Measurements from ENCODE around the gene RCBTB1. TPM values are rescaled to one million over a fixed set of nuclear protein-coding genes. Genes with fewer than 3 reads are reported as not detected.
"Not testable (repeated sequence)": the region's sequence is repeated elsewhere in the genome, so short reads cannot be mapped to it uniquely, and the experiment has no call there.

RCBTB1 gene
- total RNA-seq, 3 donors from 2014 or later = 11.6 to 14.0 (median 11.9) TPM

DNA sequence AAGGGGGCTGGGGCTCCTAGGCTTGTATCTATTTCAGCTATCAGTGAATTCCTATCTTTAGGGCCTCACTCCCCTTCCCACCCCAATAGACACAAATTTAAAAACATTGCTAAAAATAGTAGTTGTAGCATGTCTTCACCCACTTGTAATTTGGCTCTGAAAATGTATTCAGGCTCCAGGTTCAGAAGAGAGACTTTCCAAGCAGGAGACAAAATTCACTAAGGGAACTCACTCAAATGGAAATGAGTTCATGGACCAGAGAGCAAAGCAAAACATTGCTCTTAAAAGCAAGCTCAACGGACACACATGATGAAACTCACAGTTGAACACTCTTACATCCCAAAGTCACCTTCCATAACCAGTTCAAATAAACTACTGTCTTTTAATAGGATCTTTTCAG lies 52.8 kb downstream of the RCBTB1 start:
- H3K4me3 Mint-ChIP-seq = no peak overlapping the region
- peaks cover 6% of the 10 kb centered on the region for H3K4me1 Mint-ChIP-seq (ENCODE audit: low read depth)
- DNase-seq (no peak), ATAC-seq (no peak)
- H3K9me3 Mint-ChIP-seq = no peaks in the 10 kb centered on the region
- peaks cover 36% of the 10 kb centered on the region for H3K36me3 Mint-ChIP-seq (ENCODE audit: insufficient read depth)
- no peaks in the 10 kb centered on the region for H3K27me3 Mint-ChIP-seq (ENCODE audit: low read depth)

DNA sequence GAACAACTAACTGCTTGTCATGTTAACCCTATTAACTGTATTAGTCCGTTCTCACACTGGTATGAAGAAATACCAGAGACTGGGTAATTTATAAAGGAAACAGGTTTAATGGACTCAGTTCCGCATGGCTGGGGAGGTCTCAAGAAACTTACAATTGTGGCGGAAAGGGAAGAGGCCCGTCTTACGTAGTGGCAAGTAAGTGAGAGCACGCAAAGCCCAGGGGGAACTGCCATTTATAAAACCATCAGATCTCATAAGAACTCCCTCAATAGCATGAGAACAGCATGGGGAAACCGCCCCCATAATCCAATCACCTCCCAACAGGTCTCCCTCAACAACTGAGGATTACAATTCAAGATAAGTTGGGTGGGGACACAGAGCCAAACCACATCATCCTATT lies 54.9 kb downstream of the RCBTB1 start:
- H3K27me3 Mint-ChIP-seq (ENCODE audit: low read depth) = no peaks in the 10 kb centered on the region
- H3K36me3 Mint-ChIP-seq (ENCODE audit: insufficient read depth) = peaks cover 40% of the 10 kb centered on the region
- H3K4me3 Mint-ChIP-seq = no peak overlapping the region
- ATAC-seq (no peak), DNase-seq (no peak)
- no peaks in the 10 kb centered on the region for H3K9me3 Mint-ChIP-seq
- peaks cover 6% of the 10 kb centered on the region for H3K4me1 Mint-ChIP-seq (ENCODE audit: low read depth)

DNA sequence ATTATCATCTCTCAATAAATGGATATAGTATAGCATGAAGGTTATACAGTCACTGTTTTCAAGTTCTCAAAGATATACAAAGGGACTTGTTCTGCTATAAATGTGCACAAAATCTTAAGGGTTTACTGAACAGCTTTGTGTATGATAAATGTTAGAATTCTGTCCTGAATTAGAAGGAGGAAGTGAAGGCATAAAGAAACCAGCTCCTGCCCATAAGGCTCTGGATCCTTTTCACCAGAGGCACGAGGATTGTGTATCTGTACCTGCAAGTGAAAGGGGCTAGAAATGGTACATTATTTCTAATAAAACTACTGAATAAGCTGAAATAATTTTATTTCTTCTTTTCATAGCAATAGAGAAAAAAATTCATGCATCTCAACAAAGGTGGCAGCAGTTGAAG lies 57.2 kb downstream of the RCBTB1 start:
- Mint-ChIP-seq H3K4me1 (ENCODE audit: low read depth) (peaks cover 12% of the 10 kb centered on the region), H3K9me3 (no peaks in the 10 kb centered on the region), H3K36me3 (ENCODE audit: insufficient read depth) (peaks cover 31% of the 10 kb centered on the region), H3K27me3 (ENCODE audit: low read depth) (no peaks in the 10 kb centered on the region), H3K4me3 (no peak overlapping the region)
- no peak for ATAC-seq
- no peak for DNase-seq

DNA sequence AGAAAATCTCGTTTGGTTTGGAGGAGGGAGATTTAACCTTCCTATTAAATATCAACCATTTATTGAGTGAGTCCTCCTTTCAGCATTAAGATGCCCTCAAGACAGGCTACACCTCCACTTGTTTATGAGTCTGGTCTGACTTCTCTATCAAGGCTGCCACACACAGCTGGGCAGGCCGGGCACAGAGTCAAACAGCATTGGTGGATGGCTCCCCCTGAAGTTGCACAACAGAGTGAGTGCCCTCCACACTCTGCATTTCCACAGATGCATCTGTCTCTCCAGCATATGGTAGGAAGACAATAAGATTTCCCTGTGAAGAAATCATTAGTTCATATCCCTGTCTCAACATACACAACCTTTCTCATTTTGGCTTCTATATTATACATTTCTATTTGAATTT lies 58.2 kb downstream of the RCBTB1 start:
- no peaks in the 10 kb centered on the region for H3K9me3 Mint-ChIP-seq
- ATAC-seq (no peak), DNase-seq (no peak)
- no peak overlapping the region for H3K4me3 Mint-ChIP-seq
- no peaks in the 10 kb centered on the region for H3K27me3 Mint-ChIP-seq (ENCODE audit: low read depth)
- H3K36me3 Mint-ChIP-seq (ENCODE audit: insufficient read depth) = peaks cover 29% of the 10 kb centered on the region
- peaks cover 8% of the 10 kb centered on the region for H3K4me1 Mint-ChIP-seq (ENCODE audit: low read depth)

DNA sequence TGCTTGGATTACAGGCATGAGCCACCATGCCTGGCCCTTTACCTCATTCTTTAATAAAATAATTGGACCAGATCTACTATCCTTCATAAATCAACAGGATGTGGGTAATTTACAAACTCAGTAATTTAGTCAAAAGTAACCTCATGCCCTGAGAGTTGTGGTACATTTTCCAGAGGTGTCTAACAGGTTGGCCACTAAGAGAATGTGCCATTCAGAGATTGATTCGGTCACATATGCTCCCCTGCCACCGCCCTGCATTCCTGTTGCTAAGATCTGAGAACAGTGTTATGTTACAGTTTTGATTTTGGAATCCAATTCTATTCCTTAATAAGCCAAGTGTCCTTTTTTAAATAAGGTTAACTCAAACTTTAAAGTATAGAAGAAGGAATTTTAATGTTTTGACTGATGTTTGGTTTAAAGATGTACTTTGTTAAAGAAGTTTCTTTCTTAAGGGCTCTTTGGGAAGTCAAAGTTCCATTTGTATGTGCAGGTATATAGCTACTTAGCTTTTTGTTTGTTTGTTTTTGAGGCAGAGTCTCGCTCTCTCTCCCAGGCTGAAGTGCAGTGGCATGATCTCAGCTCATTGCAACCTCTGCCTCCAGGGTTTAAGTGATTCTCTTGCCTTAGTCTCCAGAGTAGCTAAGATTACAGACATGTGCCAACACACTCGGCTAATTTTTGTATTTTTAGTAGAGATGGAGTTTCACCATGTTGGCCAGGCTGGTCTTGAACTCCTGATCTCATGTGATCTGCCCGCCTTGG lies 60.4 kb downstream of the RCBTB1 start:
- no peaks in the 10 kb centered on the region for H3K27me3 Mint-ChIP-seq (ENCODE audit: low read depth)
- peaks cover 6% of the 10 kb centered on the region for H3K4me1 Mint-ChIP-seq (ENCODE audit: low read depth)
- ATAC-seq (no peak), DNase-seq (no peak)
- H3K9me3 Mint-ChIP-seq = no peaks in the 10 kb centered on the region
- H3K4me3 Mint-ChIP-seq = no peak overlapping the region
- H3K36me3 Mint-ChIP-seq (ENCODE audit: insufficient read depth) = peaks cover 29% of the 10 kb centered on the region

DNA sequence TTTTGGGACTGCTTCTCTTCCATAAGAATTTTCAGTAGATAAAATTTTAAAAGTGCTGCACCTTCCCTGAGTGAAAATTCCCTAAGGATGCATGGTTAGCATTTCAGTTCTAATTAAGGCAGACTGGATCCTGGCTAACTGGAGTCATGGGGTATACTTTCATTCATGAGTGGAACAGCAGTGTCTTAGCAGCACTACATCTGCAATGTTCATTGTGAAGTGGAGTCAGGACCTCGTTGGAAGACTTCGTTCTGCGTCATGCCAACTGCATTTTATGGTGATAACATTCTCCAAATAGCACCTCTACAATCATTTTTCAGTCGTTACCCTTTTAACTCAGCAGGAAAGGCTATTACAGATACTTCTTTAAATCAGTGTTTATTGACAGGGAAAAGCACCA lies 64.1 kb downstream of the RCBTB1 start:
- no peak for DNase-seq
- H3K4me1 Mint-ChIP-seq (ENCODE audit: low read depth) = peaks cover 6% of the 10 kb centered on the region
- H3K36me3 Mint-ChIP-seq (ENCODE audit: insufficient read depth) = peaks cover 30% of the 10 kb centered on the region
- ATAC-seq = no peak
- H3K27me3 Mint-ChIP-seq (ENCODE audit: low read depth) = no peaks in the 10 kb centered on the region
- no peaks in the 10 kb centered on the region for H3K9me3 Mint-ChIP-seq
- no peak overlapping the region for H3K4me3 Mint-ChIP-seq

DNA sequence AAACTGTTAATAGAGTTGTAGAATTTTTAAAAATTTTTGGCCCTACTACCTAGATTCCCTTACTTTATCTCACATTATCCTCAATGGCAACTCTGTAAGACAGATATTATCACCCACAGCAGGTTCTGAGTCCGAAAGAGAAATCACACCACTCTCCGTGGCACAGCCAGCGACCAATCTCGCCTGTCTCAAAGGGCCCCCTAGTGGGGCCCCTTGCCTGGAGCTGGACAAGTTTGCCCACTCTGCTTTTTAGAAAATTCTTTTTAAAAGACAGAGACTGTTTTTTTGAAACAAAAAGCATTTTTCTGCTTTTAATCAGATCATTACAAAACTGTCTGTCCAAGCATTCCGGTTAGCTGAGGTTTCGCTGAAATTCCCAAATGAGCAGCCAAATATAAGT lies 67.9 kb downstream of the RCBTB1 start:
- Mint-ChIP-seq H3K27me3 (ENCODE audit: low read depth) (no peaks in the 10 kb centered on the region), H3K4me3 (no peak overlapping the region)
- ATAC-seq = no peak

DNA sequence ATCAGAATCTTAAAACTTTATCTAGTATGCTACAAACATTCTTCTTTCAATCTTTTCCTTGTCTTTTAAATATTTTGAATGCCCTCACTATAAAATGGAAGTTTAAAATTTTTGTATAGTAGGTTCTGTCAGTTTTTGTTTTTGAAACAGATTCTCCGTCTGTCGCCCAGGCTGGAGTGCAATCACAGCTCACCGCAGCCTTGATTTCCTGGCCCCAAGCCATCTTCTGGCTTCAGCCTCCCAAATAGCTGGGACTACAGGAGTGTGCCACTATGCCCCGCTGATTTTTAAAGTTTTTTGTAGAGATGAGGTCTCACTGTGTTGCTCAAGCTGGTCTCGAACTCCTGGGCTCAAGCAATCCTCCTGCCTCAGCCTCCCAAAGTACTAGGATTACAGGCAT lies 68.9 kb downstream of the RCBTB1 start:
- Mint-ChIP-seq H3K4me1 (ENCODE audit: low read depth) (peaks cover 2% of the 10 kb centered on the region), H3K9me3 (no peaks in the 10 kb centered on the region), H3K27me3 (ENCODE audit: low read depth) (no peaks in the 10 kb centered on the region), H3K4me3 (no peak overlapping the region), H3K36me3 (ENCODE audit: insufficient read depth) (peaks cover 41% of the 10 kb centered on the region)
- ATAC-seq = no peak
- no peak for DNase-seq

More for the DNA sequence above, 67.9 kb downstream of the RCBTB1 start:
- Mint-ChIP-seq H3K4me1 (ENCODE audit: low read depth) (no peaks in the 10 kb centered on the region), H3K9me3 (no peaks in the 10 kb centered on the region), H3K36me3 (ENCODE audit: insufficient read depth) (peaks cover 43% of the 10 kb centered on the region)
- no peak for DNase-seq

DNA sequence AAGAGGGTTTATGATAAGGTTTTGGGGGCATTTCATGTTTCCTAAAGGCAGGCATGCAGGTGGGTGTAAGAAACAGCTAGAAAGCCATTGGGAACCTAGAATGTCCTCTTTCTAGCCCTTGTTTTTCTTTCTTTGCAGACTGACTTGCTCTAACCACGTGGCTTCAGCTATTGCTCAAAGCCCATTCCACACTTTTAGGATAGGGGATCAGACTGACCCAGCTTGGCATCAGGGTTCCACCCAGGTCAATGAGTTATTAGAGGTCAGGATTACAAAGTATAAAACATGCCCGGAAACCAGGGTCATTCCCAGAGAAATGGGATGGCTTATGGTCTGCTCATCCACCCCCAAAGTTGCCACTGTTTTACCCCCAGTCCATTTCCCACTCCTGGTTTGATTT lies 72.8 kb downstream of the RCBTB1 start:
- Mint-ChIP-seq H3K36me3 (ENCODE audit: insufficient read depth) (peaks cover 38% of the 10 kb centered on the region), H3K27me3 (ENCODE audit: low read depth) (no peaks in the 10 kb centered on the region)

DNA sequence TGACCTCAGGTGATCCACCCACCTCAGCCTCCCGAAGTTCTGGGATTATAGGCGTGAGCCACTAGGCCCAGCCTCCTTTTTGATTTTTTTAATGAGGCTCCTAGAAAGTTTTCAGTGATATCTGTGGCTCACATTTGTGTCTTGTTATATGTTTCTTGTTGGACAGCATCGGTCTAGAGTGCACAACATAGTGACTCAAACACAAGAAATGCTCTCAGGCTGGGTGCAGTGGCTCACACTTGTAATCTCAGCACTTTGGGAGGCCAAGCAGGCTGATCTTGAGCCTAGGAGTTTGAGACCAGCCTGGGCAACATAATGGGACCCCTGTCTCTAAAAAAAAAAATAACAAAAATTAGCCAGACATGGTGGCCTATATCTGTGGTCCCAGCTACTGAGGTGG lies 81.4 kb downstream of the RCBTB1 start:
- H3K9me3 Mint-ChIP-seq = no peaks in the 10 kb centered on the region
- H3K36me3 Mint-ChIP-seq (ENCODE audit: insufficient read depth) = peaks cover 33% of the 10 kb centered on the region
- no peaks in the 10 kb centered on the region for H3K27me3 Mint-ChIP-seq (ENCODE audit: low read depth)
- DNase-seq (no peak), ATAC-seq (no peak)
- peaks cover 36% of the 10 kb centered on the region for H3K4me1 Mint-ChIP-seq (ENCODE audit: low read depth)
- no peak overlapping the region for H3K4me3 Mint-ChIP-seq

More for the DNA sequence above, 72.8 kb downstream of the RCBTB1 start:
- DNase-seq = no peak
- ATAC-seq = no peak
- Mint-ChIP-seq H3K9me3 (no peaks in the 10 kb centered on the region), H3K4me1 (ENCODE audit: low read depth) (peaks cover 12% of the 10 kb centered on the region), H3K4me3 (no peak overlapping the region)

DNA sequence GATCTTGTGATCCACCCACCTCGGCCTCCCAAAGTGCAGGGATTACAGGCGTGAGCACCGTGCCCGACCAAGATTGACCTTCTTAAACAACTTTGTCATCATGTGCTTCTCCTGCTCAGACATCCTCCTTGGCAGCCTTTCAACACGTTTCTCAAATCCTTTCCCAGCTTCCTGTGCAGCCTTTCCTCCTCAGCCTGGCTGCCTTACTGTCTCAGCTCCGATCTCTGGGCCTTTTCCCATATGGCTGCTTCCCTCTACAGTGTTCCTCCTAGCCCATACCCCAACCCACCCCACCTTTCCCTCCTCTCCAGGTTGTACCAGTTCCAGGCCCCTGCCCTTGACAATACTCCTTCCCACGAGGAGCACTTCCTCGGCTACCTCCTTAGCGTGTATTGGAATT lies 82.4 kb downstream of the RCBTB1 start:
- peaks cover 46% of the 10 kb centered on the region for H3K4me1 Mint-ChIP-seq (ENCODE audit: low read depth)
- no peaks in the 10 kb centered on the region for H3K9me3 Mint-ChIP-seq
- ATAC-seq (no peak), DNase-seq (no peak)
- H3K36me3 Mint-ChIP-seq (ENCODE audit: insufficient read depth) = peaks cover 39% of the 10 kb centered on the region
- no peak overlapping the region for H3K4me3 Mint-ChIP-seq
- no peaks in the 10 kb centered on the region for H3K27me3 Mint-ChIP-seq (ENCODE audit: low read depth)

DNA sequence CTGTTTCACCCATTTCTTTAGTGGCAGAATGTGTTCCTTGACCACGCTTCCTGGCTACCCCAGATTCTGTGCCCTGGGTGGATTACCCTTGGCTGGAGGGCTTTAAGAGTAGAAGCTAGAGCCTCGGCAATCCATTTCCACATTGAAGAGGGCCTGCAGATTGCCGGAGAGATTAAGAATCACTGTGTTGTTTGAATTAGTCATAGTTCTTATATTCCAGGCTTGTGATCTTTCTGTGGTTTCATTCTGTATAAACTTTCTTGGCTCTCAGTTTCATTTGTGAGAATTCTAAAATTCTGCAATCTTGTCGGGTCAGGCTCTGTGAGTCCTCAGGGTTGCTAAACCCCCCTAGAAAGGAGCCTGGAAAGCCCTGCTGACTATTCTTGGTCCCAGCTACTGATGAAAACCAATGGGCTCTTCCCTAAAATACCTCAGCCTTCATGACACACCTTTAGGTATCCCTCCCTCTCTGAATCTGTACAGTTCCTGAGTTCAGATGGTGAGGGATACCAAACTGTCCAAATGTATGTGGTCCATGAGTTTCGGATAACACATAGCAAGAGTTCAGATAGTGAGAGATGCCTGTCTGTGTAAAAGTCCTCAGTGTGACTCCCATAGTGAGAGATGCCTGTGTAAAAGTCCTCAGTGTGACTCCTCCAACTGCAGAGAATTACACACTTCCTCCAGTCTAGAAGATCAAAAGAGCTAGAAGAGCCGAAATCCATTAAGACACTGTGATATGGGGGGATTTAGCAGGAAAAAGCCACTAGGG lies 85.3 kb downstream of the RCBTB1 start:
- H3K4me3 Mint-ChIP-seq = peak overlapping the region; percentile 58
- H3K9me3 Mint-ChIP-seq = no peaks in the 10 kb centered on the region
- peak; percentile 2 to 5 for ATAC-seq
- no peak for DNase-seq
- H3K36me3 Mint-ChIP-seq (ENCODE audit: insufficient read depth) = peaks cover 44% of the 10 kb centered on the region
- H3K4me1 Mint-ChIP-seq (ENCODE audit: low read depth) = peaks cover 57% of the 10 kb centered on the region
- H3K27me3 Mint-ChIP-seq (ENCODE audit: low read depth) = no peaks in the 10 kb centered on the region

DNA sequence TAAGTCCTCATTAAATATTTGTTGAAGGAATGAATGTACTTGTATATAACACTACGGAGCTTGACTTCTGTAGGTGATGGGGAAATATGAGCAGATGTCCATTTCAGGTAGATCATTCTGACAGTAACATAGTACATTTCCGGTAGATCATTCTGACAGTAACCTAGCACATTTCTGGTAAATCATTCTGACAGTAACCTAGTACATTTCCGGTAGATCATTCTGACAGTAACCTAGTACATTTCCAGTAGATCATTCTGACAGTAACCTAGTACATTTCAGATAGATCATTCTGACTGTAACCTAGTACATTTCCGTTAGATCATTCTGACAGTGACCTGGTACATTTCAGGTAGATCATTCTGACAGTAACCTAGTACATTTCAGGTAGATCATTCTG lies 87.2 kb downstream of the RCBTB1 start:
- ATAC-seq (no peak), DNase-seq (no peak)
- H3K4me3 Mint-ChIP-seq = peak overlapping the region; percentile 19
- no peaks in the 10 kb centered on the region for H3K27me3 Mint-ChIP-seq (ENCODE audit: low read depth)
- H3K36me3 Mint-ChIP-seq (ENCODE audit: insufficient read depth) = peaks cover 39% of the 10 kb centered on the region
- peaks cover 64% of the 10 kb centered on the region for H3K4me1 Mint-ChIP-seq (ENCODE audit: low read depth)
- H3K9me3 Mint-ChIP-seq = no peaks in the 10 kb centered on the region

DNA sequence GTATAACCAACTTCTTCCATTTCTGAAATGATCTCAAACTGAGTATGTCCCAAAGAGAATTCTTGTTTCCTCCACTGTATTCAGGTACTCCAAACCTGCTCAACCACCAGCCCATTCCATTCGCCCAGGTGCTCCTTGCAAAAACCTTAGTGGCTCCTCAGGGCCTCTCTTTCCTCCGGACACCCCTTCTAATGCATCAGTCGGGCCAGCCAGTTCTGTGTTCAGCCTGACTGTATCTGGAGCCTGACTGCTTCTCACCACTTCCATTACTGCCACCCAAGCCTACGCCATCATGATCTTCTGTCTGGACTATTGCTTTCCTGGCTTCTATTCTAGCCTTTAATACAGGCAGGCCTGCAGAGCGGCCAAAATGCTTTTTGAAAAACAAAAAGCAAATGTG lies 88.1 kb downstream of the RCBTB1 start:
- DNase-seq (no peak), ATAC-seq (no peak)
- H3K27me3 Mint-ChIP-seq (ENCODE audit: low read depth) = no peaks in the 10 kb centered on the region
- H3K4me3 Mint-ChIP-seq = peak overlapping the region; percentile 90
- no peaks in the 10 kb centered on the region for H3K9me3 Mint-ChIP-seq
- peaks cover 57% of the 10 kb centered on the region for H3K4me1 Mint-ChIP-seq (ENCODE audit: low read depth)
- H3K36me3 Mint-ChIP-seq (ENCODE audit: insufficient read depth) = peaks cover 32% of the 10 kb centered on the region

DNA sequence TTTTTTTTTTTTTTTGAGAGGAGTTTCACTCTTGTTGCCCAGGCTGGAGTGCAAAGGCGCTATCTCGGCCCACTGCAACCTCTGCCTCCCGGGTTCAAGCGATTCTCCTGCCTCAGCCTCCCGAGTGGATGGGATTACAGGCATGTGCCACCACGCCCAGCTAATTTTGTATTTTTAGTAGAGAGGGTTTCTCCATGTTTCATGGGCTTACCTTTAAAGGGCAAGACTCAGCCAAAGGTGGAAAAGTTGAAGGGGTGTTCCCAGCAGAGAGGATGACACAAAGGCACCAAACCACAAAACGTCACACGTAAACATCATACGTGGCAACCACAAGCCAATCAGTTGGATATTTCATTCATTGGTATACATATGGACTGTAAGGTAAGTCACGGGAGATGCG lies 88.5 kb downstream of the RCBTB1 start:
- H3K9me3 Mint-ChIP-seq; H3K27me3 Mint-ChIP-seq (ENCODE audit: low read depth): not testable (repeated sequence)
- Mint-ChIP-seq H3K36me3 (ENCODE audit: insufficient read depth) (peaks cover 32% of the 10 kb centered on the region), H3K4me3 (peak overlapping the region; percentile 90), H3K4me1 (ENCODE audit: low read depth) (peaks cover 57% of the 10 kb centered on the region)
- DNase-seq (peak; percentile 59), ATAC-seq (peak in 1 of 2 donors; percentile 11)
